HG02798 (cell line): ENCODE results near the gene MRPL40.

Experiments used
- ATAC-seq: cut with Tn5 transposase; IDR thresholded peaks from one replicate; pipeline ENCODE4 v1.9.1; 2021; ENCODE audit warnings: mild to moderate bottlenecking; ENCODE audit not compliant: unreplicated experiment, poor library complexity

Gene MRPL40

GRCh38 chr22:19456541-19456940 lies 24.2 kb downstream of the MRPL40 start:
- ATAC-seq, result no peak

GRCh38 chr22:19457828-19458428 lies 25.6 kb downstream of the MRPL40 start:
- ATAC-seq, result no peak

DNA sequence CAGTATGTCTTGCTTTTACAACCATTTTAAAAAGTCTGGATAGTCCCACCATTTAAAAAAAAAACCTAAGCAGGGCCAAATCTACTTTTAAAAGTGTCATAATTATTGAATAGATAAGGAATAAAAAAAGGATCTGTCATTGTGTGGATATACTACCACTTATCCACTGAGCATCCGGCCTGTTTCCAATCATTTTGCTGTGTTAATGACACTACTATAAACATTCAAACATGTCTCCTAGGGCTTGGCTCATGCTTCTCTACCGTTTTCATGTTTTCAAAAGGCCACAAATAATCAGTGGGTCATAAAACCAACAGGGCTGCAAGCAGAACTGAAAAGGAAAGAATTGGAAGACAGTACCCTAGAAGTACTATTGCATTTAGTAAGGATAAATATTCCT lies 27.7 kb downstream of the MRPL40 start:
- ATAC-seq, result no peak

DNA sequence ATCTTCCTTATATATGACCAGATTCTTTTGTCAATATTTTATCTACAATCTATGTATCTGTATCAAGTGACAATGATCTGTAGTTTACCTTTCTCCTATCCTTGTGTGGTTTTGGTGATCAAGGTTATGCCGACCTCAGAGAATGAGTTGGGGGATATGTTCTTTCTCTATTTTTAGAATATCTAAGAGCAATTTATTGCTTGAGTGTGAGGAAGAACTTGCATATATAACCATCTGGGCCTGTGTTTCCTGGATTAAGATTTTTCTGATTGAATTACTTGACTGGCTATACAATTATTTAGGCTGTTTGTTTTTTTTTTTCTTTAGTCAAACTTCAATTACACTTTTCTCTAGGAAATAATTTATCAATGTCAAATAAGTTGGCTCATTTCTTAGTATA lies 29.2 kb downstream of the MRPL40 start:
- no peak for ATAC-seq

GRCh38 chr22:19463008-19463407 lies 30.7 kb downstream of the MRPL40 start:
- no peak for ATAC-seq

DNA sequence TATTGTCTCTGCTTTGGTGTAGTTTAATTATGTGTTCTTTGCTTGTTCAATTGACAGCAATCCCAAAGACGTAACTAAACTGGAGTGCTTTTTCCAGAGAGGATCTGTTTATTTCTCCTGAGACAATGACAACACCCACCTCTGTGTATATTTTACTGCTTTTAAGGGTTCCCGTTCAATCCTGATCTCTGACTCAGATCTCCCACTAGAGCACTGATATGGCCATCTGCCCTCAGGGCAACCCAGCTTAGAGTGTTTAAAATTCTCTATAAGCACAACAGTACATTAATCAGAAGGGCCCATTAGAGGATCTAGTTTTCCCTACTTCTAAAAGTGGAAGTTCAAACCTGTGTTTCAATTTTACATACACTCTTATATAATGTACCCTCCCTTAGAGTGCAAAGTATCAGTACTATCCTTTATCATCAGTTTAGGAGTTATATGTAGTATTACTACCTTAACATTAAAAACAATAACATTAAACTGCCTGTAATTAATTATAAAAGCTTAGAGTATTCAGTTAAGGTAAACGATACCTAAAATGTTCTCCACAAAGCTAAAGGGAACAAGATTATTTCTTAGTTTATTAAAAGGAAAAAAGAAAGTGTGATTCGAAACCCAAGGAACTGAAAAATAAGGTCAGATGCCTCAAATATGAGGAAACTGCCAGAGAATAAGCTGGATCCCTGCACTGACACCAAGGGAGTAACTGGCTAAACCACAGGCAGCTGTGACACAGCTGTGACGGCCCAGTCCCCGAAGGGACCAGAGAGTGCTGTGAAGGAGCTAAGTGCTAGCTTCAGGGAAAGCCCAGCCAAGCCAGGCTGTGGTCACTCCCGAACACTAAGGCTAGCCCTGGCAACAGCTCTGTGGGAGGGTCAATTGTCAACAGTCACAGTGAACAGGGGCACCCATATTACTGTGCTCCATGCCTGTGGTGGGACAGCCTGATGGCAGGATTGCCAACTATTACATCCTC lies 31.4 kb downstream of the MRPL40 start:
- ATAC-seq, result no peak

DNA sequence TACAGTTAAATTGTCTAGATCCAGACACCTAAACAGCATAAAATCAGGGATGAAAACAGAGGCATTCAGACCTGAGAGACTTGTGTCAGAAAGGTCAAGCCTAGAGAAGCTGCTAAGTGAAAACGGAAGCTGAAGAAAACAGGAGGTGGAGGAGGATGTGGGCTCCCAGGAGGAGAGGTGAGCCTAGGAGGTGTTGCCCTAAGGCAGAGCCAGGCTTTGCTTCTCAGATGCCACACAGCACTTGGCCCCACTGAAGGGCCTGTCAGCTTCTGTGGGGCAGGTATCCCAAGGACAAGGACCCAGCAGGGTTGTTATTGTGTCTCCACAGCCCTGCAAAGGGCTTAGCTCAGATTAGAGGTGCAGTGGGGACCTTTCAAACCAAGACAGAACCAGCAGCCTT lies 32.2 kb downstream of the MRPL40 start:
- ATAC-seq, result no peak

DNA sequence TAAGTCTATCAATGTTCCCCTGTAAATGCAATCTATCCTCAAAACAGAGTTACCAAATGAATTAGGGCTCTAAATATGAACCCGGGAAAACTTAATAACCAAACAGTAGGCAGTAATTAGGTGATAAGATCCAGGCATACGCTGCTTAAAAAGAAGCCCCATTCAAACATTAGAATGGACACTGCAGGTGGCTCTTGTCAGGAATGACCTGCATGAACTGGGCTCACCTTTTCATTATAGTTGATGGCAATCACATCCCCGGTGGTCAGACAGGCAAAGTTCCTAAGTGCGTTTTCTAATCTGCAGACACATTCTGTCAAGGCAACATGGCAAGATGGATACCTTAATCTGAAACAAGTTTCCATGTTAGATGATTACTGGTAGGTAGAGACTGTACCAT lies 32.6 kb downstream of the MRPL40 start:
- ATAC-seq, result no peak

DNA sequence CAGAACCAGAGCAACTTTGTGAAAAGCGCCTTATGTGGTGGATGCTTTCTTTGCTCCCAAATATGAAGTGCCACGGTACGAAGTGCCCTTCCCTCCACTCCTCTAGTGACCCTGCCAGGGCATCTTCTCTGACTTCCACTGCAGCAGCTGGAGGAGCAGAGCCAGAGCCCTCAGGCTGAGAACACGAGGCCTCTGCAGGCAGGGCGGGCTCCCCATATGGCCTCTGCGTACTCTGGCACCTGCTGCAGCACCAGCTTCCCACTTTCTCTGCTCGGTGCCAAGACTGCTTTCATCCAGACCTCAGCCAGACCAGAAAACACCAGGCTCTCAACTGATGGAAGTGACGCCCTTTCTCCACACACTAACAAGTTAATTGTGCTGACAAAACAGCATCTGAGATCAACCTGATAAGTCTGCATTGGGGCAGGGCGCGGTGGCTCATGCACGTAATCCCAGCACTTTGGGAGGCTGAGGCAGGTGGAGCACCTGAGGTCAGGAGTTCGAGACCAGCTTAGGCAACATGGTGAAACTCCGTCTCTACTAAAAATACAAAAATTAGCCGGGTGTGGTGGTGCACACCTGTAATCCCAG lies 33.9 kb downstream of the MRPL40 start:
- no peak for ATAC-seq

- ATAC-seq, result no peak
Observed at GRCh38 chr22:19466848-19467752, 34.8 kb downstream of the MRPL40 start.

DNA sequence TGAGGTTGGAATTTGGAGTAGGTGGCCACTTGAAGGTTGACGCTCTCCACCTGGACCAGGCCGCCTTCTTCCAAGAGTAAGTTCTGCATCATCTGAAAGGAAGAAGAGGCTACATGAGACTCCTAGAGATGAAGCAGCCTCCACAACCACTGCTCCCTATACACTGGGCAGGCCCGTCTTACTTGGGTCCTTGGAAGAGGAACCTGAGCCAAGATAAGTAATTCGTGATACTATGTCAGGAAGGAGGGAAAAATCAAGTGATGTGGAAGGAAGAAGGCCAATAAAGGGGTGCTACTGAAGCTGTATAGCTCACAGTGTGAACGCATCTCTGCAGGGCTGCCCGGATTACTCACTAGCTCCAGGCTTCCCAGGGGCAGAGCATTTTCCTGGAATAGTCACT lies 35.6 kb downstream of the MRPL40 start:
- ATAC-seq, result no peak

DNA sequence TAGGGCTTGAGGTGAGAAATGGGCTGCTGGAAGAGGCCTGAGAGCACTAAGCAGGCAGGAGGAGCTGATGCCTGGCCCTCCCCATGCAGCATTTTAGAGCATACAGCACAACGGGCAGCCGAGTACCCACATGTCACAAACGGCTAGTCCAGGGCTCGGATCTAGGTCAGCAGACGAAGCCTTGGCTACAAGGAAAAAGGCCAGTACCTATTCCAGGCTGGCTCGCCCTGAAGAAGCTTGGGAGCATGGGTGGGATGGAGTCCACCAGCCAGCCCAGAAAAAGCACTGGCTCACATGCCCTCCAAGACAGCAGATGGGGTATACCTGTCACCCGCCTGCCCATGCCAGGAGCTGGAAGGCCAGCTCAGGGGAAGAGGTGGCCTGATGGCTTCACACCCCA lies 37.1 kb downstream of the MRPL40 start:
- no peak for ATAC-seq

GRCh38 chr22:19470010-19470409 lies 37.7 kb downstream of the MRPL40 start:
- no peak for ATAC-seq

DNA sequence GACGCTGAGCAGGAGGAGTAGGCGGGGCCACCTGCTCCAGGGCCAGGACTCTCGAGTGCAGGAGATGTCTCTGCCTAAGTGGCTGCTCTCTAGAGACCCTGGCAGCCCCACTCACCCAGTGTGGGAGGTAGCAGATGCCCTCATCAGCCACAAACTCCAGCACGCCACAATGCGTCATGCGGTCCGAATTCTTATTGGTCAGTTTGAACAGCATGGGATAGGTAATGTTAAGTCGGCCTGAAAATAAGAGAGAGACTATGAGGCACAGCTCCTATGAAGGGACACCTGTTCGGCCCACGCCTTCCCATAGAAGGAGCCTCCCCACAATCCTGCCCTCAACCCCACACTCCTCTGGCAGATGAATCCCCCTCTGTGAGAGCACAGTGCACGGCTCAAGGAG lies 39.2 kb downstream of the MRPL40 start:
- ATAC-seq, result no peak

- ATAC-seq, result no peak
Observed at GRCh38 chr22:19472233-19472632, 39.9 kb downstream of the MRPL40 start.

DNA sequence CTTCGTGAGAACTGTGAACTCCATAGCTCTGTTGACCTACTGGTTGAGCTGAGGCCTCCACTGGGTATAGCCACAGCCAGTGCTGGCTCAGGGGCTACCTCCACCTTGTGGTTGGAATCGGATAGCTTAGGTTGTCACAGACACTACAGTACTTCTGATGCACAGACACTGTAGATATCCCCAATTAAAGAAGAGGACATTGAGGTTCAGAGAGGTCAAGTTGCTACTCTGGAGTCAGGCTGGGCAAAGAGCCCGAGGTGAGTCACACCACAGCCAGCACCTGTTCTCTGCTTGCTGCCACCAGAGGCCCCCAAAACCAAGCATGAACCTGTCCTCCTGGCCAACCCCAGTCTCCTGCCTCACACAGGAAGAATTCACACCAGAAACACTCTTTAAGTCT lies 41.2 kb downstream of the MRPL40 start:
- ATAC-seq, result no peak

GRCh38 chr22:19476023-19476422 lies 43.7 kb downstream of the MRPL40 start:
- no peak for ATAC-seq

DNA sequence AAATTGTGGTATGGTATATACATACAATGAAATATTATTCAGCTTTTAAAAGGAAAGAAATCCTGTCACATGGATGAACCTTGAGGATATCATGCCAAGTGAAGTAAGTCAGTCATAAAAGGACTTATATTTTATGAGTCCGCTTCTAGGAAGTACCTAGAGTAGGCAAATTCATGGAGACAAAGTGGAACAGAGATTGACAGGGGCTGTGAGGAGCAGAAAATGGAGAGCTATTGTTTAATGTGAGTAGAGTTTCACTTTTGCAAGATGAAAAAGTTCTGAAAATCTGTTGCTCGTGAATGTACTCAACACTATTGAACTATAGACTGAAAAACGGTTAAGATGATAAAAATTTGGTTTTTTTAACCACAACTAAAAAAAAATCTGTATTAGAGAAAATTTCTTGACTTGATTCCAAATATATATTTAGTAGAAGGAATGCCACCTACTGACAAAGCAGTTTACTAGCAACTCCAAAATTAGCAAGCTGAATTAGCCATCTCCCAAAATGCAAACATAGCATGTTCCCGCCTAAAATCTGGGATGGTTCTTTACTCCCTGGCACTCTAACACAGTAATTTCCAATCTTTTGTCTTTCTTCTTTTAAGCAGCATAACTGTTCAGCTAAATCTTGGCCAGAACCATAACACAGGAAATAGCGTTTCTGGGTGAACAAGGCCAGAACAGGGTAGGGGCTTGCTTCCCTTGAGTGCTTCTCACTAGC lies 45.1 kb downstream of the MRPL40 start:
- no peak for ATAC-seq

GRCh38 chr22:19478045-19478900 lies 45.9 kb downstream of the MRPL40 start:
- no peak for ATAC-seq
